NCI-H82 treated with DMSO at 0.1 percent for 48 hours (cell line): Measurements from ENCODE around the gene PLET1.
"Not testable (repeated sequence)": the region's sequence is repeated elsewhere in the genome, so short reads cannot be mapped to it uniquely, and the experiment has no call there.

Experiments used
- DNase-seq: peaks from one replicate; lab custom pipeline; 2025; ENCODE audit not compliant: unreplicated experiment; lab: John Stamatoyannopoulos, UW

PLET1 gene

DNA sequence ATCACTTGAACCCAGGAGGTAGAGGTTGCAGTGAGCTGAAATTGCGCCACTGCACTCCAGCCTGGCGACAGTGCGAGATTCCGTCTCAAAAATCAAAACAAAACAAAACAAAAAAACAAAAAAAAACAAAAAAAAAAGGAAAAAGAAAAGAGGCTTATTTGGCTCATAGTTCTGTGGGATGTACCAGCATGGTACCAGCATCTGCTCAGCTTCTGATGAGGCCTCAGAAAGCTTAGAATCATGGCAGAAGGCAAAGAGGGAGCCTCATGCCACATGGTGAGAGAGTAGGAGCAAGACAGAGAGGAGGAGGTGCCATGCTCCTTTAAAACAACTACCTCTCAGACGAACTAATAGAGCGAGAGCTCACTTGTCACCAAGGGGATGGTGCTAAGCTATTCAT, 45.0 kb downstream of the PLET1 start:
- DNase-seq: no peak

DNA sequence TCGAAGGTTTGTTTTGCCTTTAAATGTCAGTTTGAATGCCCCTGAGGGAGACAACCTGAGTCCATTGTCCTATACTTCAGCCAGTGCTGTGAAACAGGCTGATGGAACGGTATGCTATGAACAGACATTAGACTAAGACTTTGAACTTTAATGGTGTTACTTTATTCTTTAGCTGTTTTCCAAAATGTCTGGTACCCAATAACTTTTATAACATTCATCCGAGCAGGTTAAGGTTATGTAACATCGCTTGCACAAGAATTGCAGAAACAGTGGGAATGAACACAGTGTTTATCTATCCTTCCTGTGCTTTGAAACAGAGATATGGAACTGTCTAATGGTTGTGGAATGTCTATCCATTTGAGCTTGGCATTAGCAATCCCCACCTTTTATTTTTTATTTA, 46.9 kb downstream of the PLET1 start:
- no peak for DNase-seq

DNA sequence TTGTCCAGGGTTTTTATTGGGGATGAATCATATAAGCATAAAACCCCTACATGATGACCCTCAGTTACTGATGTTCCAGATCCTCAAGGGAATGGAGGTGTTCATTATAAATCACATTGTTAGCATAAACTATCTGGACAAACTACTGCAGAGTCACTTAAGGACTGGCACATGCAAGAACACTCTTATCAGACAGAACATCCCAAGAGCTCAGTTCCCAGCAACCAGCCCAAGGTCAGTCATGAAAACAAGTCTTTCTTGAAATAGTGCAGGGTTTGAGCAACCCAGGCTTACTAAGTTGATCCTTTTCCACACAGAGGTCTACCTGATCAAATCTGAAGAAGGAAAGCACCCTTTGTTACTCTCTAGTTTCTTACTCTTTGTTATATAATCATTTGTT, 48.0 kb downstream of the PLET1 start:
- DNase-seq: no peak

DNA sequence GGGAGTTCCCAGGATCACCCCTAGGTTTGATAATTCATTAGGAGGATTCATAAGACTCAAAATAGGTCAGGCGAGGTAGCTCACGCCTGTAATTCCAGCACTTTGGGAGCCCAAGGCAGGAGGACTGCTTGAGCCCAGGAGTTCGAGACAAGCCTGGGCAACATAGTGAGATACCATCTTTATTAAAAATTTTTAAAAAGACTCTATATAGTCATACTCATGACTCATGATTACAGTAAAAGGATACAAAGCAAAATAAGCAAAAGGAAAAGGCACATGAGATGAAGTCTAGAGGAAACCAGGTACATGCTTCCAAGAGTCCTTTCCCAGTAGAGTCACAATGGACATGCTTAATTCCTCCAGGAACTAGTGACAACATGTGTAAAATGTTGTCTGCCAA, 48.4 kb downstream of the PLET1 start:
- no peak for DNase-seq

DNA sequence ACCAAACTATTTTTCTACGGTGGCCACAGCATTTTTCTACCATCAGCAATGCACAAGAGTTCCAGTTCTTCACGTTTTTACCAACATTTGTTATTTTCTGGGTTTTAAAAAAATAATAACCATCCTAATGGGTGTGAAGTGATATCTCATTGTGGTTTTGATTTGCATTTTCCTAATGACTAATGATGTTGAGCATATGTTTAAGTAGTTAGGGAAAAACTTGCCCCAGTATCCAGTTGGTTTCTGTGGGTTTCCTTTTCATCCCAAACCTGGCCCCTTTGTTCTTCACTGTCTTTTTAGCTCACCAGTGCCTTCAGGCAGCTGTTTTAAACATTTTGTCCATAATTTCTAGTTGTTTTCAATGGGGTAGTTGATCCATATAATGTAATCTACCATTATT, 49.1 kb downstream of the PLET1 start:
- no peak for DNase-seq

DNA sequence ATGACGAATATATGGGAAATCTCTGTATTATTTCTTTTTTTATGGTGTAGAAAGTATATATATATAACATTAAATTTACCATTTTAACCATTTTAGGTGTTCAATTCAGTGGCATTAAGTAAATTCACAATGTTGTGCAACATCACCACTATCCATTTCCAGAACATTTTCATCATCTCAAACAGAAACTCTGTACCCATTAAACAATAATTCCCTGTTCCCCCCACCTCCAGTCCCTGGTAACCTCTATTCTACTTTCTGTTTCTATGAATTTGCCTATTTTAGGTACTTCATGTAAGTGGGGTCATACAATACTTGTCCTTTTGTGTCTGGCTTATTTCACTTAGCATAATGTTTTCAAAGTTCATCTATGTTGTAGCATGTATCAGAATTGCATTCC, 49.8 kb downstream of the PLET1 start:
- DNase-seq: no peak

DNA sequence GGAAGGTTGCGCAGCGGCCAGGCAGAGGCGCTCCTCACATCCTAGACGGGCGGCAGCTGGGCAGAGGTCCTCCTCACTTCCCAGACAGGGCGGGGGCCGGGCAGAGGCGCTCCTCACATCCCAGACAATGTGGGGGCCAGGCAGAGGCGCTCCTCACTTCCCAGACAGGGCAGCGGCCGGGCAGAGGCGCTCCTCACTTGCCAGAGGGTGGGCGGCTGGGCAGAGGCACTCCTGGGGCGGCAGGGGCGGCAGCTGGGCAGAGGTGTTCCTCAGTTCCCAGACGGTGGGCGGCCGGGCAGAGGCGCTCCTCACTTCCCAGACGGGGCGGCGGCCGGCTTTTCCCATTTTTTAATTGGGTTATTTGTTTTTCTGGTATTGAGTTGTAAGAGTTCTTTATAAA, 54.6 kb downstream of the PLET1 start:
- no peak for DNase-seq

DNA sequence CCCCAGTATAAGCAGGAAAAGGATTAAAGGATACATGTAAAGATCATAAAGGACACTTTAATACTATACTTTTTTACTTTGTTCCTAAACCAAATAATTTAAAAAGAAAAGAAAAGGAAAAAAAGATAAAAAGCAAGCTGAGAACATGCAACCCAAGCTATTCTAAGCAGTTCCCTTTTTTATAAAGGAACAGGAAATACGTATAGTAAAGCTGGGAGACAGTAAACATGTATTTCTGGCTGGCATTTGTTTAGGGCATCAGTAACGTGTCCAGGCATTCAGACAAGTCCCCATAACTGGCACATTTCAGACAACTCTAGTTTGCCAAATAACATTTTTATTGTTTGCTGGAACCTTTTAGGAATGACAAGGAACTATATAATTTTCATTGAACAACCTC, 60.4 kb downstream of the PLET1 start:
- DNase-seq: no peak

DNA sequence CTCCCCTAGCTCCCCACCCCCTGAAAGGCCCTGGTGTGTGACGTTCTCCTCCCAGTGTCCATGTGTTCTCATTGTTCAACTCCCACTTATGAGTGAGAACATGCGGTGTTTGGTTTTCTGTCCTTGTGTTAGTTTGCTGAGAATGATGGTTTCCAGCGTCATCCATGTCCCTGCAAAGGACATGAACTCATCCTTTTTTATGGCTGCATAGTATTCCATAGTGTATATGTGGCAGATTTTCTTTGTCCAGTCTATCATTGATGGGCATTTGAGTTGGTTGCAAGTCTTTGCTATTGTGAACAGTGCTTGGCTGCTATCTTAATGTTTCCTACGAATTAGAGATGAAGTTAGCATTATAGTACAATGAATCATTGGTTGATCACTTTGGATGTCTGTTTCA, 61.6 kb downstream of the PLET1 start:
- DNase-seq: not testable (repeated sequence)
